Measurements from ENCODE around the gene LEF1.

Gene LEF1

DNA sequence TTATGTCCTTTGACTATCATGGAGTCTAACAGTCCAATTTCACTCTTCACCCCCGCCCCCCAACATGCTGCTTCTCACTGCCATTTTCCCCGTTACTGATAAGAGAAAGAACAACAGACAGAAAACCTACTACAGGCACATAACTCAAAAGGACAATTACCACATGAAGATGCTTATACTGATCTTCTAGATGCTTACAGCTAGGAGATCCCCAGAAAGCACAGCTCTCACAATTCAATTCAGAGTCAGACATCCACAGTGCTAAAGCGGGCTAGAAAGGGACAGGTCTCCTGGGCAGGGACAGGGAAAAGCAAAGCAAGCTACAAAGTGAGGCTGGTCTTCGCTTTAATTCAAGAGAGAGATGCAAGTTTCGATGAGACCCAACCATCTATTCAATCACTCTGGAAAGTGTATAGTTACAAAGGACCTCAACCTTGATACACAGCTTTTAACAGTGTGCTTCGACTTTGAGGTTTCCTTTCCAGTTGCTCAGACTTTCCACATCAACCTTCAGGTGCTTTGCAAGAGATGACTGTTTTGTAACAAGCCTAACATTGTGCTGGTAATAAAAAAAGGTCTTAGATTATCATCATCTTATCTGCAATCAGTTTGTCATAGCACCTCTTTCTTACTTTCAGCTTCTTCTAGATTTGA lies 60.9 kb downstream of the LEF1 start:
- H3K4me3 ChIP-seq (ENCODE audit: control insufficient read depth, low read depth, low read length): no peak overlapping the region
- DNase-seq (ENCODE audit: low read depth): no peak
- no peak for TF ChIP-seq CTCF (IDR thresholded peaks at IDR 0.05; ENCODE audit: control insufficient read depth, insufficient read depth, low read depth, low read length, missing control alignments)

GRCh38 chr4:108107101-108107500 lies 61.6 kb downstream of the LEF1 start:
- TF ChIP-seq CTCF (IDR thresholded peaks at IDR 0.05; ENCODE audit: control insufficient read depth, insufficient read depth, low read depth, low read length, missing control alignments): no peak
- no peak for DNase-seq (ENCODE audit: low read depth)

DNA sequence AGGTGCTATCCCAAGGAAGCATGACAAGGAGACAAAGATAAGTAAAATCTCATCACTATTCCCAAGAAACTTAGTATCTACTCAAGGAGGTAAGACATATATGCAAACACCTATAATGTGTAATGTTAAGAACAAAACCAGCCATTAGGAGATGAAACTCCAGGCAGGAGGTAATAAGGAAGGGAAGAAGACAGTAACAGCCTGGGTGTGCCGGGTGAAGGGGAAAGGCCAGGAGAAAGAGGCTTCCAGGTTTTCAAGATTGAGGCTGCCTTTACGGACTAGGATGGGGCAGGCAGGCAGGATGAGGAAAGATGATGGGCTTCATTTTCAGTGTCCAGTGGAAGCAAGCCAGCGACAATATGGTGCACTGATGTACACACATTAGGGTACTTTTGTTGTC lies 62.5 kb downstream of the LEF1 start:
- no peak overlapping the region for H3K4me3 ChIP-seq (ENCODE audit: control insufficient read depth, low read depth, low read length)
- DNase-seq (ENCODE audit: low read depth): no peak
- TF ChIP-seq CTCF (IDR thresholded peaks at IDR 0.05; ENCODE audit: control insufficient read depth, insufficient read depth, low read depth, low read length, missing control alignments): no peak

More at GRCh38 chr4:108107101-108107500, 61.6 kb downstream of the LEF1 start:
- no peak overlapping the region for H3K4me3 ChIP-seq (ENCODE audit: control insufficient read depth, low read depth, low read length)

GRCh38 chr4:108103099-108103862 lies 65.5 kb downstream of the LEF1 start:
- H3K4me3 ChIP-seq (ENCODE audit: control insufficient read depth, low read depth, low read length): no peak overlapping the region
- no peak for DNase-seq (ENCODE audit: low read depth)
- no peak for TF ChIP-seq CTCF (IDR thresholded peaks at IDR 0.05; ENCODE audit: control insufficient read depth, insufficient read depth, low read depth, low read length, missing control alignments)

- no peak for DNase-seq (ENCODE audit: low read depth)
- no peak overlapping the region for H3K4me3 ChIP-seq (ENCODE audit: control insufficient read depth, low read depth, low read length)
- no peak for TF ChIP-seq CTCF (IDR thresholded peaks at IDR 0.05; ENCODE audit: control insufficient read depth, insufficient read depth, low read depth, low read length, missing control alignments)
Observed at GRCh38 chr4:108100827-108101226, 67.9 kb downstream of the LEF1 start.

GRCh38 chr4:108099838-108100237 lies 68.9 kb downstream of the LEF1 start:
- DNase-seq (ENCODE audit: low read depth): no peak
- no peak overlapping the region for H3K4me3 ChIP-seq (ENCODE audit: control insufficient read depth, low read depth, low read length)
- no peak for TF ChIP-seq CTCF (IDR thresholded peaks at IDR 0.05; ENCODE audit: control insufficient read depth, insufficient read depth, low read depth, low read length, missing control alignments)
